Epithelial cell of esophagus (primary cell): ENCODE measurements around the gene STK11IP.
"Not testable (repeated sequence)": the region's sequence is repeated elsewhere in the genome, so short reads cannot be mapped to it uniquely, and the experiment has no call there.

ENCODE experiments used
- DNase-seq: peaks from one replicate; pipeline ENCODE4 v3.0.0; 2010; ENCODE audit warnings: low read depth
- H3K4me3 ChIP-seq: 2 replicates; pipeline ENCODE4 v1.5.1; 2011; ENCODE audit warnings: mild to moderate bottlenecking, low read length, control low read depth
- TF ChIP-seq, protein P1 (sequence below): IDR thresholded peaks from 2 replicates; pipeline ENCODE4 v1.5.1; 2011; ENCODE audit warnings: low read depth, mild to moderate bottlenecking, low read length, control low read depth, inconsistent platforms; ENCODE audit not compliant: insufficient read depth; ENCODE audit errors: missing control alignments

Gene STK11IP

DNA sequence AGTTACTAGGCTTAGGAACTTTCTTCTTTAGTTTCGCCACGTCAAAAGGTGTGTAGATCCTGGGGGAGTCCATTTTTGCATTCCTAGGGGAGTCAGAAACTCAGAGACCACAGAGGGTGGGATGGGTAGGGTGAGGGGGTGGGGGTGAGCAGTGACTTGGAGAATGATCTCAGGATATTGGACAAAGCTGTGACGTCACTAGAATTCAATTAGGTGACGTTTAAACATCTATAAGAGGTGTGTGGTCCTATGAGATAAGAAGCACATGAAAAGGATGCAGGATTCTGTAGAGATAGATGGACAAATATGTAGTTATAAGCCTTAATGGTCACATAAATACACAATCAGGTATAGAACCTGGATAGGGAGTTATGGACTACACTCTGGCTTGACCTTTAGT is 51.3 kb downstream of the STK11IP start:
- H3K4me3 ChIP-seq = no peak overlapping the region
- TF ChIP-seq, protein P1, sequence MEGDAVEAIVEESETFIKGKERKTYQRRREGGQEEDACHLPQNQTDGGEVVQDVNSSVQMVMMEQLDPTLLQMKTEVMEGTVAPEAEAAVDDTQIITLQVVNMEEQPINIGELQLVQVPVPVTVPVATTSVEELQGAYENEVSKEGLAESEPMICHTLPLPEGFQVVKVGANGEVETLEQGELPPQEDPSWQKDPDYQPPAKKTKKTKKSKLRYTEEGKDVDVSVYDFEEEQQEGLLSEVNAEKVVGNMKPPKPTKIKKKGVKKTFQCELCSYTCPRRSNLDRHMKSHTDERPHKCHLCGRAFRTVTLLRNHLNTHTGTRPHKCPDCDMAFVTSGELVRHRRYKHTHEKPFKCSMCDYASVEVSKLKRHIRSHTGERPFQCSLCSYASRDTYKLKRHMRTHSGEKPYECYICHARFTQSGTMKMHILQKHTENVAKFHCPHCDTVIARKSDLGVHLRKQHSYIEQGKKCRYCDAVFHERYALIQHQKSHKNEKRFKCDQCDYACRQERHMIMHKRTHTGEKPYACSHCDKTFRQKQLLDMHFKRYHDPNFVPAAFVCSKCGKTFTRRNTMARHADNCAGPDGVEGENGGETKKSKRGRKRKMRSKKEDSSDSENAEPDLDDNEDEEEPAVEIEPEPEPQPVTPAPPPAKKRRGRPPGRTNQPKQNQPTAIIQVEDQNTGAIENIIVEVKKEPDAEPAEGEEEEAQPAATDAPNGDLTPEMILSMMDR = no peak
- DNase-seq = no peak

DNA sequence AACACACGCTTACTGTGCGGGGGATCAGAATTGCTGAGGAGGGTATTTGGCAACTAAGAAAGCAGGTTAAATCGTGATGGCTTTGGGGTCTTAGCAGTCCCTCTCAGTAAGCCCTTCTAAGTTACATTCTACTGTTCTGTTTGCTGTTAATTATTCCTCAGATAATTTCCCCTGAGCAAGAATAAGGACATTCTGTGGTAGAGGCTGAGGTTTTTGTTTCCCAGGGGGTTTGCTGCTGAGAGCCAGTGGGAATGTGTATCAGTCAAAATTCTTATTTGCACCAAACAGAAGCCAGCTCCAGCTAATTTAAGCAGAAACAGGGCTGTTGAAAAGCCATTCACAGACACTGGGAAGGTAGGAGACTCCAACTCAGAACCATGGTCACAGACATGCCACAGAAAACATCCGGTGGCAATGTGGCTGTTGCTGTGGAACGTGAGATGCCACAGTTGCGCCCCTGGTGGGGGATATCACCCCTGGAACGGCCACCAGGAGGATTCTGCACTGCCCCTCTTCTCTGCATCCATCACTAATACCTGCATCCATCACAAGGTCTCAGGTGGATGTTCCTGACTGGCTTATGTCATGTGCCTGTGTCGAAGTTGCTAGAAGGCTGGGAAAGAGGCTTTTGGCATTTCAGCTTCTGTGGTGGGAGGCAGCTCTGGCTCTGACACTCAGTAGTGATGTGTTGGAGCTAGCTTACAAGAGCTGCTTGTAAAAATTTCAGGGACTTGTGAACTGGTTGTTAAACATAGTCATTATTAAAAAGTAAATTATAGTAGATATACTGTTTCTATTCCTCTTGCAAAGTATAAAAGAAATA is 53.0 kb downstream of the STK11IP start:
- TF ChIP-seq, protein P1 = no peak
- no peak overlapping the region for H3K4me3 ChIP-seq
- DNase-seq = no peak

- DNase-seq, H3K4me3 ChIP-seq: not testable (repeated sequence)
Observed at GRCh38 chr2:219651656-219652055, 54.0 kb downstream of the STK11IP start.

DNA sequence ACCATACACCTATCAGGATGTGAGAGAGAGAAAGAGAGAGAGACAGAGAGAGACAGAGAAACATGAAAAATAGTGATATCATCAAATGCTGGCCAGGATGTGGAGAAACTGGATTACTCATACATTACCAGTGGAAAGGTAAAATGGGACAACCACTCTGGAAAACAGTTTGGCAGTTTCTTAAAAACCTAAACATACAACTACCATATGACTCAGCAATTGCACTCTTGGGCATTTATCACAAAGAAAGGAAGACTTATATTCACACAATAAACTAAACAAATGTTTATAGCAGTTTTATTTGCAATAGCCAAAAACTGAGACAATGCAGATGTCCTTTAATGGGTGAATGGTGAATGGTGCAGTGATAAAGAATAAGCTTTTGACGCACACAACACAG is 58.9 kb downstream of the STK11IP start:
- TF ChIP-seq, protein P1 = no peak
- H3K4me3 ChIP-seq = no peak overlapping the region
- DNase-seq = peak; percentile 91

DNA sequence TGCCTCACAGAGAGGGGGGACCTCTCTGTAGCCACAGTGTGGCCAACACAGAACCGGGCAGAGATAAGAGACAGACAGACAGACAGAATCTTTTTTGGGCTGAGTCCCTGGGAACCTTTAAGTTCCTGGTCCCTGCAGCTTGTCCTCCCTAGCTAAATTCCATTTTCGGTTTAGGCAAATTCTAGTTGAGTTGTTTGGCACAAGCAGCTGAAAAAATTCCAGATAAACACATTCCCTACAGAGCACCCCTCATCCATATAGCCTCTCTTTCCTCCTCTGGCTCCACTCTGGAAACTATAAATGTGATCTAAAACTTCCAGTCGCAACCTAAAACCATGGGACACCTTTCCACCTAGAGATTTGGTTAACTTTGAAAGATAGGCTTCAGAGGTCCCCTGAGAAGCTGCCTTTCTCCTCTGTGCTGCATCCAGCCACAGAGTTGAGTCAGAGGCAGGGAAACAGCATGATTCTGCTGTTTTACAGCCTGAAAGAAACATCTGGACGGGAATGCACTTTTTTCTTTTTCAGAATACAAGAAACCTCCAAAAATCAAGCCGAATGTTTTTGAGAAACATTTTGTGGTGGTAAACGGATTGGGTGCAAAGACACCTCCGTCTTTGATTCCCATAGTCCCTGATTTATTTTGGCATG is 60.7 kb downstream of the STK11IP start:
- TF ChIP-seq, protein P1 = no peak
- DNase-seq = no peak
- H3K4me3 ChIP-seq = no peak overlapping the region

GRCh38 chr2:219658874-219659273 is 61.2 kb downstream of the STK11IP start:
- TF ChIP-seq, protein P1 = no peak
- no peak overlapping the region for H3K4me3 ChIP-seq
- DNase-seq = peak; percentile 21

- no peak overlapping the region for H3K4me3 ChIP-seq
- peak; percentile 83 for DNase-seq
- TF ChIP-seq, protein P1 = no peak
Observed at GRCh38 chr2:219661197-219661954, 63.7 kb downstream of the STK11IP start.
